HCT116 (cell line): ENCODE measurements around the gene CFAP99. TPM values are rescaled to one million over a fixed set of nuclear protein-coding genes. Genes with fewer than 3 reads are reported as not detected.

Experiments
- ATAC-seq: fragments of 200-7000 bp; cut with Tn5 transposase; 2 replicates; pipeline ENCODE4 v1.9.1; 2020; ENCODE audit warnings: mild to moderate bottlenecking, moderate library complexity
- BruUV-seq: library from RNA; stranded (reverse); fragments of 400-500 nt; replicated peaks from 2 replicates; lab custom pipeline; 2021; lab: Mats Ljungman, UMichigan
- CTCF ChIA-PET: fragments of 300-600 bp; sonication (Branson Sonifier 250); formaldehyde crosslinking; loops from one replicate; lab custom pipeline; 2021; ENCODE audit warnings: antibody characterized with exemption; lab: Charles Lee
- POLR2A ChIA-PET: fragments of 300-600, 350-600 bp; sonication (Branson Sonifier 250); formaldehyde crosslinking; loops from one replicate; lab custom pipeline; 2021; ENCODE audit warnings: antibody characterized with exemption; lab: Charles Lee
- RAD21 ChIA-PET, 2 experiments: fragments of 300-600 bp; sonication (Branson Sonifier 250); formaldehyde crosslinking; loops; one replicate each; lab custom pipeline; 2023; ENCODE audit warnings: low total read pairs in 2 of 2; ENCODE audit not compliant: uncharacterized antibody in 2 of 2, unreplicated experiment in 2 of 2, low non-redundant PET in 1 of 2; lab: Charles Lee
- DNase-seq: peaks from one replicate; pipeline ENCODE4 v3.0.0-alpha.2; 2010; ENCODE audit warnings: low read depth, low spot score
- H2AFZ ChIP-seq: fragments of 200-600 bp; shearing (Covaris generic), sonication (generic); 2 replicates; pipeline ENCODE4 v1.6.1; 2017; ENCODE audit warnings: low read depth, mixed run types, mixed read lengths, antibody characterized with exemption, low read length; ENCODE audit not compliant: poor library complexity, severe bottlenecking
- H3K27ac ChIP-seq: 2 replicates; pipeline ENCODE4 v1.5.1; 2012; ENCODE audit warnings: low read depth, low read length
- H3K27me3 ChIP-seq: fragments of 200-600 bp; sonication (generic); 2 replicates; pipeline ENCODE4 v1.6.1; 2016; ENCODE audit warnings: mixed run types, low read length, mixed read lengths; ENCODE audit not compliant: insufficient read depth
- H3K36me3 ChIP-seq, 2 experiments: fragments of 200-500 bp in 1 of 2; fragments of 200-600 bp in 1 of 2; sonication (Bioruptor generic) in 1 of 2; sonication (generic) in 1 of 2; 2 replicates each; pipeline versions ENCODE4 v1.5.1 to v1.6.1; 2014 to 2016; ENCODE audit warnings: low read length in 2 of 2, inconsistent platforms in 1 of 2, mixed read lengths in 1 of 2, mixed run types in 1 of 2; ENCODE audit not compliant: insufficient read depth in 2 of 2, control insufficient read depth in 1 of 2
- H3K4me1 ChIP-seq, 2 experiments: fragments of 200-600 bp in 1 of 2; sonication (generic) in 1 of 2; 2 replicates each; pipeline versions ENCODE4 v1.5.1 to v1.6.1; 2012 to 2017; ENCODE audit warnings: low read length in 2 of 2, inconsistent platforms in 1 of 2, mild to moderate bottlenecking in 1 of 2, mixed read lengths in 1 of 2, mixed run types in 1 of 2, moderate library complexity in 1 of 2; ENCODE audit not compliant: insufficient read depth in 2 of 2, control insufficient read depth in 1 of 2
- H3K4me2 ChIP-seq: fragments of 200-600 bp; sonication (generic); 2 replicates; pipeline ENCODE4 v1.6.1; 2017; ENCODE audit warnings: mixed run types, low read length, mixed read lengths
- H3K4me3 ChIP-seq, 2 experiments: fragments of 200-600 bp in 1 of 2; sonication (generic) in 1 of 2; replicated peaks in 1 of 2; 2 replicates each; pipeline ENCODE4 v1.5.1; 2011 to 2016; ENCODE audit warnings: low read length in 2 of 2, control low read depth in 1 of 2, low read depth in 1 of 2, mild to moderate bottlenecking in 1 of 2, mixed read lengths in 1 of 2, mixed run types in 1 of 2
- H3K79me2 ChIP-seq: fragments of 200-600 bp; sonication (generic); 2 replicates; pipeline ENCODE4 v1.6.1; 2017; ENCODE audit warnings: mild to moderate bottlenecking, mixed run types, low read length, moderate library complexity, mixed read lengths; ENCODE audit not compliant: insufficient read depth
- H3K9ac ChIP-seq: fragments of 200-600 bp; sonication (generic); 2 replicates; pipeline ENCODE4 v1.6.1; 2016; ENCODE audit warnings: low read length, mixed read lengths
- H3K9me2 ChIP-seq: fragments of 200-600 bp; sonication (generic), shearing (Covaris generic); 2 replicates; pipeline ENCODE4 v1.6.1; 2017; ENCODE audit warnings: mixed run types, mild to moderate bottlenecking, moderate library complexity; ENCODE audit not compliant: insufficient read depth
- H3K9me3 ChIP-seq, 2 experiments: fragments of 200-500 bp in 1 of 2; fragments of 200-600 bp in 1 of 2; sonication (Bioruptor generic) in 1 of 2; sonication (generic) in 1 of 2; 2 replicates each; pipeline ENCODE4 v1.6.1; 2014 to 2017; ENCODE audit warnings: low read length in 2 of 2, mixed read lengths in 2 of 2, inconsistent platforms in 1 of 2, low read depth in 1 of 2, mild to moderate bottlenecking in 1 of 2, mixed run types in 1 of 2, moderate library complexity in 1 of 2; ENCODE audit not compliant: control insufficient read depth in 1 of 2, insufficient read depth in 1 of 2
- H4K20me1 ChIP-seq: fragments of 200-600 bp; sonication (generic), shearing (Covaris generic); 2 replicates; pipeline ENCODE4 v1.6.1; 2017; ENCODE audit warnings: mixed run types, mild to moderate bottlenecking, moderate library complexity; ENCODE audit not compliant: insufficient read depth
- CBX3 ChIP-seq: IDR thresholded peaks from 2 replicates; pipeline ENCODE4 v1.6.1; 2012; ENCODE audit warnings: low read depth
- CEBPB ChIP-seq: IDR thresholded peaks from 2 replicates; pipeline ENCODE4 v1.6.1; 2012; ENCODE audit warnings: low read depth
- EGR1 ChIP-seq: IDR thresholded peaks from 2 replicates; pipeline ENCODE4 v1.6.1; 2012; ENCODE audit warnings: low read depth
- ELF1 ChIP-seq: IDR thresholded peaks from 2 replicates; pipeline ENCODE4 v1.6.1; 2012; ENCODE audit warnings: low read depth, borderline replicate concordance
- EZH2phosphoT487 ChIP-seq: fragments of 200-600 bp; IDR thresholded peaks from 2 replicates; pipeline ENCODE4 v1.6.1; 2018; ENCODE audit warnings: antibody characterized with exemption, borderline replicate concordance
- FOSL1 ChIP-seq: IDR thresholded peaks from 2 replicates; pipeline ENCODE4 v1.6.1; 2012; ENCODE audit warnings: low read depth
- JUND ChIP-seq: IDR thresholded peaks from 2 replicates; pipeline ENCODE4 v1.6.1; 2012
- POLR2A ChIP-seq: IDR thresholded peaks from 2 replicates; pipeline ENCODE4 v1.7.0; 2011; ENCODE audit warnings: borderline replicate concordance; ENCODE audit not compliant: insufficient read depth, insufficient read length; ENCODE audit errors: extremely low read depth
- POLR2AphosphoS5 ChIP-seq: IDR thresholded peaks from 2 replicates; pipeline ENCODE4 v1.6.1; 2011; ENCODE audit warnings: mild to moderate bottlenecking, low read depth, low read length, moderate library complexity
- RAD21 ChIP-seq: IDR thresholded peaks from 2 replicates; pipeline ENCODE4 v1.6.1; 2012; ENCODE audit warnings: low read depth, mild to moderate bottlenecking
- SIN3A ChIP-seq: IDR thresholded peaks from 2 replicates; pipeline ENCODE4 v1.6.1; 2012; ENCODE audit warnings: low read depth
- SRF ChIP-seq: IDR thresholded peaks from 2 replicates; pipeline ENCODE4 v1.6.1; 2012; ENCODE audit warnings: low read depth
- TCF7L2 ChIP-seq: IDR thresholded peaks from 2 replicates; pipeline ENCODE4 v1.7.0; 2011; ENCODE audit warnings: borderline replicate concordance, inconsistent platforms; ENCODE audit not compliant: insufficient read depth, insufficient read length; ENCODE audit errors: extremely low read depth
- ZFX ChIP-seq: fragments of 450-650 bp; IDR thresholded peaks from 2 replicates; pipeline ENCODE4 v1.6.1; 2017
- ZNF274 ChIP-seq: fragments of 200-500 bp; sonication (Bioruptor generic); IDR thresholded peaks from 2 replicates; pipeline ENCODE4 v1.6.1; 2014; ENCODE audit warnings: mild to moderate bottlenecking, low read depth, low read length, inconsistent platforms
- intact Hi-C: fragments of 100-400 bp; cut with micrococcal nuclease; formaldehyde crosslinking; loops from 2 replicates; pipeline ENCODE4 v1.10.0; 2022
- total RNA-seq: library from RNA; stranded (reverse); gene quantifications from one replicate; pipeline ENCODE4 v1.2.1, GENCODE V29; 2021; ENCODE audit not compliant: unreplicated experiment
- TF ChIP-seq, protein P1 (sequence below): IDR thresholded peaks from 2 replicates; pipeline ENCODE4 v1.6.1; 2012; ENCODE audit warnings: low read depth
- TF ChIP-seq, protein P2 (sequence below): IDR thresholded peaks from 2 replicates; pipeline ENCODE4 v1.6.1; 2011; ENCODE audit warnings: mild to moderate bottlenecking, low read length, moderate library complexity; ENCODE audit not compliant: insufficient replicate concordance; ENCODE audit errors: extremely low read depth
- TF ChIP-seq, protein P3 (sequence below): IDR thresholded peaks from 2 replicates; pipeline ENCODE4 v1.6.1; 2012
- TF ChIP-seq, protein P4 (sequence below): IDR thresholded peaks from 2 replicates; pipeline ENCODE4 v1.6.1; 2012

Gene CFAP99
- total RNA-seq, 1 experiment from 2014 or later = 0.42 TPM

DNA sequence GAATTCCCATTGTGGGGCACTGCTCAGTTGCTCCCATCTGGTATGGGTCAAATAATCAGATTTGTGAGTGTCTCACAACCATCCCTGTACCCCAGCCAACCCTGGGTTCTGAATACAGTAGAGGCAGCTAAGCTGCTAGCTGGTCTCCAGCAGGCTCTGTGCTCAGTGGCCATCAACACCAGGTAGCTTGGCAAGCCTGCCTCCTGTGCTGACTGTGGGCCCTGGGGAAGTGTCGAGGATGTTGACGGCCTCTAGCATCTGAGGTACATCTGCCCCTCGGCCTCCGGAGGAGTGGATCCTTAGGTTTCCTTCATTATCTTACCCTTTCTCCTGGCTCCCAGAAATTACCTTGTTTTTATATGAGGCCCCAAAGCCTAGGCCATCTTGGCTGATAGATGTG lies 63.4 kb downstream of the CFAP99 start:
- Histone ChIP-seq H3K9me3 (no peaks in the 10 kb centered on the region), H3K9ac (no peak overlapping the region), H3K9me2 (no peaks in the 10 kb centered on the region), H3K79me2 (peaks cover 100% of the 10 kb centered on the region), H3K4me1 (no peaks in the 10 kb centered on the region), H3K27me3 (no peaks in the 10 kb centered on the region), H3K4me3 (no peak overlapping the region), H4K20me1 (peaks cover 40% of the 10 kb centered on the region; the same call in 1 of the 2 replicates), H3K36me3 (peaks cover 0 to 4% of the 10 kb centered on the region in 2 experiments; a peak in 1 of 4 replicates), H3K4me2 (no peak overlapping the region), H2AFZ (no peak overlapping the region), H3K27ac (no peak overlapping the region)
- ChIA-PET CTCF (no interaction called here), POLR2A (no interaction called here), RAD21 (no interaction called here)
- intact Hi-C loops = no loop called here
- DNase-seq (no peak), ATAC-seq (no peak)
- BruUV-seq = no TSS peak
- TF ChIP-seq ZNF274 (no peak), JUND (no peak), EGR1 (no peak), CBX3 (no peak), ZFX (no peak), SRF (no peak), POLR2AphosphoS5 (no peak), CEBPB (no peak), ELF1 (no peak), TCF7L2 (no peak), FOSL1 (no peak), EZH2phosphoT487 (no peak), SIN3A (no peak), RAD21 (no peak), POLR2A (no peak)
- TF ChIP-seq, protein P1, sequence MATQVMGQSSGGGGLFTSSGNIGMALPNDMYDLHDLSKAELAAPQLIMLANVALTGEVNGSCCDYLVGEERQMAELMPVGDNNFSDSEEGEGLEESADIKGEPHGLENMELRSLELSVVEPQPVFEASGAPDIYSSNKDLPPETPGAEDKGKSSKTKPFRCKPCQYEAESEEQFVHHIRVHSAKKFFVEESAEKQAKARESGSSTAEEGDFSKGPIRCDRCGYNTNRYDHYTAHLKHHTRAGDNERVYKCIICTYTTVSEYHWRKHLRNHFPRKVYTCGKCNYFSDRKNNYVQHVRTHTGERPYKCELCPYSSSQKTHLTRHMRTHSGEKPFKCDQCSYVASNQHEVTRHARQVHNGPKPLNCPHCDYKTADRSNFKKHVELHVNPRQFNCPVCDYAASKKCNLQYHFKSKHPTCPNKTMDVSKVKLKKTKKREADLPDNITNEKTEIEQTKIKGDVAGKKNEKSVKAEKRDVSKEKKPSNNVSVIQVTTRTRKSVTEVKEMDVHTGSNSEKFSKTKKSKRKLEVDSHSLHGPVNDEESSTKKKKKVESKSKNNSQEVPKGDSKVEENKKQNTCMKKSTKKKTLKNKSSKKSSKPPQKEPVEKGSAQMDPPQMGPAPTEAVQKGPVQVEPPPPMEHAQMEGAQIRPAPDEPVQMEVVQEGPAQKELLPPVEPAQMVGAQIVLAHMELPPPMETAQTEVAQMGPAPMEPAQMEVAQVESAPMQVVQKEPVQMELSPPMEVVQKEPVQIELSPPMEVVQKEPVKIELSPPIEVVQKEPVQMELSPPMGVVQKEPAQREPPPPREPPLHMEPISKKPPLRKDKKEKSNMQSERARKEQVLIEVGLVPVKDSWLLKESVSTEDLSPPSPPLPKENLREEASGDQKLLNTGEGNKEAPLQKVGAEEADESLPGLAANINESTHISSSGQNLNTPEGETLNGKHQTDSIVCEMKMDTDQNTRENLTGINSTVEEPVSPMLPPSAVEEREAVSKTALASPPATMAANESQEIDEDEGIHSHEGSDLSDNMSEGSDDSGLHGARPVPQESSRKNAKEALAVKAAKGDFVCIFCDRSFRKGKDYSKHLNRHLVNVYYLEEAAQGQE = no peak
- TF ChIP-seq, protein P2, sequence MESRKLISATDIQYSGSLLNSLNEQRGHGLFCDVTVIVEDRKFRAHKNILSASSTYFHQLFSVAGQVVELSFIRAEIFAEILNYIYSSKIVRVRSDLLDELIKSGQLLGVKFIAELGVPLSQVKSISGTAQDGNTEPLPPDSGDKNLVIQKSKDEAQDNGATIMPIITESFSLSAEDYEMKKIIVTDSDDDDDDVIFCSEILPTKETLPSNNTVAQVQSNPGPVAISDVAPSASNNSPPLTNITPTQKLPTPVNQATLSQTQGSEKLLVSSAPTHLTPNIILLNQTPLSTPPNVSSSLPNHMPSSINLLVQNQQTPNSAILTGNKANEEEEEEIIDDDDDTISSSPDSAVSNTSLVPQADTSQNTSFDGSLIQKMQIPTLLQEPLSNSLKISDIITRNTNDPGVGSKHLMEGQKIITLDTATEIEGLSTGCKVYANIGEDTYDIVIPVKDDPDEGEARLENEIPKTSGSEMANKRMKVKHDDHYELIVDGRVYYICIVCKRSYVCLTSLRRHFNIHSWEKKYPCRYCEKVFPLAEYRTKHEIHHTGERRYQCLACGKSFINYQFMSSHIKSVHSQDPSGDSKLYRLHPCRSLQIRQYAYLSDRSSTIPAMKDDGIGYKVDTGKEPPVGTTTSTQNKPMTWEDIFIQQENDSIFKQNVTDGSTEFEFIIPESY = no peak
- TF ChIP-seq, protein P3, sequence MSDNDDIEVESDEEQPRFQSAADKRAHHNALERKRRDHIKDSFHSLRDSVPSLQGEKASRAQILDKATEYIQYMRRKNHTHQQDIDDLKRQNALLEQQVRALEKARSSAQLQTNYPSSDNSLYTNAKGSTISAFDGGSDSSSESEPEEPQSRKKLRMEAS = no peak
- TF ChIP-seq, protein P4, sequence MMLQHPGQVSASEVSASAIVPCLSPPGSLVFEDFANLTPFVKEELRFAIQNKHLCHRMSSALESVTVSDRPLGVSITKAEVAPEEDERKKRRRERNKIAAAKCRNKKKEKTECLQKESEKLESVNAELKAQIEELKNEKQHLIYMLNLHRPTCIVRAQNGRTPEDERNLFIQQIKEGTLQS = no peak
